Measurements from ENCODE around the gene ACVR1. TPM values are rescaled to one million over a fixed set of nuclear protein-coding genes. Genes with fewer than 3 reads are reported as not detected.

The ACVR1 gene
- total RNA-seq, 1 donor from 2014 or later, result 29.9 TPM

- H3K27ac Mint-ChIP-seq (ENCODE audit: unreplicated experiment), result no peak overlapping the region
- DNase-seq (ENCODE audit: low spot score), result no peak
- no peak overlapping the region for H3K4me3 Mint-ChIP-seq (ENCODE audit: unreplicated experiment)
- no peak for TF ChIP-seq CTCF (IDR thresholded peaks at IDR 0.05; ENCODE audit: unreplicated experiment)
- H3K4me1 Mint-ChIP-seq (ENCODE audit: unreplicated experiment), result peaks cover 27% of the 10 kb centered on the region
- H3K27me3 Mint-ChIP-seq (ENCODE audit: unreplicated experiment), result peaks cover 6% of the 10 kb centered on the region
- H3K36me3 Mint-ChIP-seq (ENCODE audit: low read depth, unreplicated experiment), result no peaks in the 10 kb centered on the region
- no peaks in the 10 kb centered on the region for H3K9me3 Mint-ChIP-seq (ENCODE audit: unreplicated experiment)
Measured at GRCh38 chr2:157842106-157842879, 33.8 kb downstream of the ACVR1 start.

GRCh38 chr2:157841485-157841884, 34.6 kb downstream of the ACVR1 start:
- Mint-ChIP-seq H3K9me3 (ENCODE audit: unreplicated experiment) (no peaks in the 10 kb centered on the region), H3K27ac (ENCODE audit: unreplicated experiment) (no peak overlapping the region), H3K4me1 (ENCODE audit: unreplicated experiment) (peaks cover 34% of the 10 kb centered on the region), H3K4me3 (ENCODE audit: unreplicated experiment) (no peak overlapping the region), H3K36me3 (ENCODE audit: low read depth, unreplicated experiment) (no peaks in the 10 kb centered on the region), H3K27me3 (ENCODE audit: unreplicated experiment) (peaks cover 6% of the 10 kb centered on the region)
- DNase-seq (ENCODE audit: low spot score), result no peak
- TF ChIP-seq CTCF (IDR thresholded peaks at IDR 0.05; ENCODE audit: unreplicated experiment), result no peak

GRCh38 chr2:157840568-157841156, 35.5 kb downstream of the ACVR1 start:
- Mint-ChIP-seq H3K27me3 (ENCODE audit: unreplicated experiment) (peaks cover 6% of the 10 kb centered on the region), H3K27ac (ENCODE audit: unreplicated experiment) (no peak overlapping the region), H3K4me1 (ENCODE audit: unreplicated experiment) (peaks cover 36% of the 10 kb centered on the region), H3K9me3 (ENCODE audit: unreplicated experiment) (no peaks in the 10 kb centered on the region), H3K36me3 (ENCODE audit: low read depth, unreplicated experiment) (no peaks in the 10 kb centered on the region), H3K4me3 (ENCODE audit: unreplicated experiment) (no peak overlapping the region)
- no peak for TF ChIP-seq CTCF (IDR thresholded peaks at IDR 0.05; ENCODE audit: unreplicated experiment)
- no peak for DNase-seq (ENCODE audit: low spot score)

GRCh38 chr2:157839822-157840221, 36.3 kb downstream of the ACVR1 start:
- no peak overlapping the region for H3K27ac Mint-ChIP-seq (ENCODE audit: unreplicated experiment)
- H3K4me3 Mint-ChIP-seq (ENCODE audit: unreplicated experiment), result no peak overlapping the region
- no peak for DNase-seq (ENCODE audit: low spot score)

More at GRCh38 chr2:157839822-157840221, 36.3 kb downstream of the ACVR1 start:
- H3K4me1 Mint-ChIP-seq (ENCODE audit: unreplicated experiment), result peaks cover 36% of the 10 kb centered on the region
- H3K27me3 Mint-ChIP-seq (ENCODE audit: unreplicated experiment), result peaks cover 3% of the 10 kb centered on the region
- H3K36me3 Mint-ChIP-seq (ENCODE audit: low read depth, unreplicated experiment), result no peaks in the 10 kb centered on the region
- H3K9me3 Mint-ChIP-seq (ENCODE audit: unreplicated experiment), result no peaks in the 10 kb centered on the region
- TF ChIP-seq CTCF (IDR thresholded peaks at IDR 0.05; ENCODE audit: unreplicated experiment), result no peak
